ENCODE data around the gene TCF19. TPM values are rescaled to one million over a fixed set of nuclear protein-coding genes. Genes with fewer than 3 reads are reported as not detected.

The TCF19 gene
- total and polyA plus RNA-seq, 8 donors = 5.0 to 16.1 (median 7.4) TPM

DNA sequence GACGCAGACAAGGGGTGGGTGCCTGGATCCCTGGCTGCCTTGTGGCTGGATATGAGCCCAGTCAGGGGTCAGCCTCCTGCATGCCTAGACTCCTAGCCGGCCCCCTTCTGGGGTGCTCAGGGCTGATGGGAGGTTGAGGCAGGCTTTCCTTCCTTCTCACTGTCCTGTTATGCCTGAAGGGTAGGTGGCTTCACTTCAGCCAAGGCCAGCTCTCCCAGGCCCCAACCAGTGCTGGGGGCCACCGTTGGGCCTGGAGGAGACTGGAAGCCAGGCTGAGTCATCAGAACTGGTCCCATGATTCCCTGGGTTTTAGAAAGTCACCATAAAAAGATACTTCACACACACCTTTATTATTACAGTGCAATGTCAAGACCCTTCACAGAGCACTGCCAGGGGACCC lies 15.0 kb downstream of the TCF19 start:
- WGBS, 5 donors = 50 to 90% (median 61%) methylated on average over 3 of the region's 3 CpGs
- TF ChIP-seq POLR2AphosphoS5 (IDR thresholded peaks at IDR 0.05) = no peak
- no peak for TF ChIP-seq POLR2A (IDR thresholded peaks at IDR 0.05)
- TF ChIP-seq, protein P1, sequence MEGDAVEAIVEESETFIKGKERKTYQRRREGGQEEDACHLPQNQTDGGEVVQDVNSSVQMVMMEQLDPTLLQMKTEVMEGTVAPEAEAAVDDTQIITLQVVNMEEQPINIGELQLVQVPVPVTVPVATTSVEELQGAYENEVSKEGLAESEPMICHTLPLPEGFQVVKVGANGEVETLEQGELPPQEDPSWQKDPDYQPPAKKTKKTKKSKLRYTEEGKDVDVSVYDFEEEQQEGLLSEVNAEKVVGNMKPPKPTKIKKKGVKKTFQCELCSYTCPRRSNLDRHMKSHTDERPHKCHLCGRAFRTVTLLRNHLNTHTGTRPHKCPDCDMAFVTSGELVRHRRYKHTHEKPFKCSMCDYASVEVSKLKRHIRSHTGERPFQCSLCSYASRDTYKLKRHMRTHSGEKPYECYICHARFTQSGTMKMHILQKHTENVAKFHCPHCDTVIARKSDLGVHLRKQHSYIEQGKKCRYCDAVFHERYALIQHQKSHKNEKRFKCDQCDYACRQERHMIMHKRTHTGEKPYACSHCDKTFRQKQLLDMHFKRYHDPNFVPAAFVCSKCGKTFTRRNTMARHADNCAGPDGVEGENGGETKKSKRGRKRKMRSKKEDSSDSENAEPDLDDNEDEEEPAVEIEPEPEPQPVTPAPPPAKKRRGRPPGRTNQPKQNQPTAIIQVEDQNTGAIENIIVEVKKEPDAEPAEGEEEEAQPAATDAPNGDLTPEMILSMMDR (IDR thresholded peaks at IDR 0.05) = no peak
- no peak for TF ChIP-seq EP300 (IDR thresholded peaks at IDR 0.05)
- Histone ChIP-seq H3K4me3 (no peak overlapping the region), H3K27ac (peak overlapping the region in 1 of 5 donors; percentile 26), H3K4me1 (peaks cover 15 to 63% (median 33%) of the 10 kb centered on the region in 4 donors), H3K9me3 (no peaks in the 10 kb centered on the region), H3K27me3 (no peaks in the 10 kb centered on the region), H3K36me3 (peaks cover 0 to 38% (median 26%) of the 10 kb centered on the region in 4 donors)
- intact Hi-C loops (cut with DNase I; ENCODE audit: low total_unique reads) = no loop called here
- DNase-seq = no peak

DNA sequence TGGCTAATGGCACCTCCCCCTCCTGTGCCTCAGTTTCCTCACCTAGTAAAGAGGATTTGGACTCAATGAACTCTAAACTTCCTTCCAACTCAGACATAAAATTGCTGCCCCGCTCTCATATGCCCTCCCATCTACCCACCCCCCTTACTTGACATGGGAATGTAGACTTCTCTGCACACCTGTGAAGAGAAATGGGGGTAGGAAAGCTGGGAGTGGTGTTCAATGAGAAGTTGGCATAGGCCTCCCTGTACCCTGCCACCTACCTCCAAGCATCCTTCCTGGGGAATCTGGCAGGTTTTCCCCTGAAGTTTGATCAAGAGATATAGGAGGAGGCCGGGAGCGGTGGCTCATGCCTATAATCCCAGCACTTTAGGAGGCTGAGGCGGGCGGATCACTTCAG lies 16.0 kb downstream of the TCF19 start:
- Histone ChIP-seq H3K4me1 (peaks cover 25 to 71% (median 42%) of the 10 kb centered on the region in 4 donors), H3K27ac (no peak overlapping the region), H3K4me3 (no peak overlapping the region), H3K27me3 (no peaks in the 10 kb centered on the region), H3K36me3 (peaks cover 0 to 38% (median 25%) of the 10 kb centered on the region in 4 donors), H3K9me3 (no peaks in the 10 kb centered on the region)
- intact Hi-C loops (cut with DNase I; ENCODE audit: low total_unique reads) = no loop called here
- TF ChIP-seq, protein P1 (IDR thresholded peaks at IDR 0.05) = no peak
- TF ChIP-seq EP300 (IDR thresholded peaks at IDR 0.05) = no peak
- no peak for TF ChIP-seq POLR2A (IDR thresholded peaks at IDR 0.05)
- TF ChIP-seq POLR2AphosphoS5 (IDR thresholded peaks at IDR 0.05) = no peak
- DNase-seq = no peak
- WGBS, 5 donors = 79 to 90% (median 89%) methylated on average over 5 of the region's 5 CpGs

DNA sequence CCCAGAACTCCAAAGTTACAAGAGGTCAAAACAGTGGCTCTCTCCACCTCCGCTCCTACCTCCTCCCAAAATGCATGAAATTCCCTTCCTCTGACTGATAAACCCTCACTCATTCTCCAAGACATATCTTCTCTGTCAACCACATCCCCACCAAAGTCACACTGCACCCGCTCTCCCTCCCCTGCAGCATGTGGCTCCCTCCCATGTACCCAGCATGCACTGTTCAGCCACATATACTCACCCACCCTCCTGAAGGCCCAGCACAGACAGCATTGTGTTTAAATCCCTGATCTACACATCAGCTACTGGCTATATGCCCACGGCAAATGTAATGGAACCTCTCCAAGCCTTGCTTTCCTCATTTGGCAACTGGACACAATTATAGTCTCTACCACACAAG lies 17.6 kb downstream of the TCF19 start:
- WGBS, 5 donors = 32 to 51% (median 47%) methylated on average over 3 of the region's 3 CpGs
- TF ChIP-seq POLR2AphosphoS5 (IDR thresholded peaks at IDR 0.05) (no peak), POLR2A (IDR thresholded peaks at IDR 0.05) (no peak), EP300 (IDR thresholded peaks at IDR 0.05) (no peak)
- TF ChIP-seq, protein P1 (IDR thresholded peaks at IDR 0.05) = no peak
- no peak for DNase-seq

DNA sequence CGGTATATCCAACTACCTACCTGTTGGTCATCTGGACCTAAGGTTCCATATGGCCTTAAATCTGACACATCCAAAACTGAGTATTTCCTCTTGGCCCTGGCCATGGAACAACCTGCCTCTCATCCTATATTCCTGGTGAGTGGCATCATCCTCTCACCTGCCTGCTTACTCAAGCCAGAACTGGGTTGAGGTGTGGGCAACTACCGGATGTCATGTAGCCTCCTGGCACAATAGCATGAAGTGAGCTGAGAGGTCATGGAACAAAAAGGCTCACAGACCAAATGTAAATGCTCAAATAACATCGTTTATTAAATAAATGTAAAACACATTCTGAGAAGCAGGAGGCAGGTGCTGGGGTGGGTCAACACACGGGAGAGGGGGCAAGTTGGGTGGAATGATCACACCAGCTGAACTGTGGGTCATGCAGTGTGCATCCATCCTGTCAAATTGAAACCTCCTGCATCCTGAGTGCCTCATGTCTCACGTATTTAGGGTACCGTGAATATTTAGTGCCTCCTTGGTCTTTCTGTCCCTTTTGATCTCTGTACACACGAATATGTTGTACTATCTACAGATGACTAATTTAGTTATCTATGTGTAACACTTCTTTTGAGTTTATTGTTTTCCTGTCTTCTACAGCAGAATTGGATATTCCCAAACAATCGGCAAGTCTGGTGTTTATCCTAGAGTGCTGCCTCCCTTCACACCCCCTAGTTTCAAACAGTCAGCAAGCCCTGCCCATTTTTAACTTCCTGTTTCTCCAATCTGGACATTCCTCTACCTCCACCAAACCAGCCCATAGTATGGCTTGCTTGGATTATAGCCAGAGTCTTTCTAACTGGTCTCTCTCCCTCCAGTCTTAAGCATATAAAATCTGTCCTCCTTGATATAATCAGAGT lies 20.0 kb downstream of the TCF19 start:
- Histone ChIP-seq H3K36me3 (peaks cover 0 to 38% (median 26%) of the 10 kb centered on the region in 4 donors), H3K4me3 (peak overlapping the region in 1 of 4 donors; percentile 31), H3K27me3 (no peaks in the 10 kb centered on the region), H3K9me3 (no peaks in the 10 kb centered on the region), H3K4me1 (peaks cover 29 to 55% (median 47%) of the 10 kb centered on the region in 4 donors), H3K27ac (peak overlapping the region in 3 of 5 donors; percentile 15 to 46 (median 45))
- TF ChIP-seq EP300 (IDR thresholded peaks at IDR 0.05) = no peak
- no peak for TF ChIP-seq POLR2A (IDR thresholded peaks at IDR 0.05)
- TF ChIP-seq, protein P1 (IDR thresholded peaks at IDR 0.05) = no peak
- no peak for TF ChIP-seq POLR2AphosphoS5 (IDR thresholded peaks at IDR 0.05)
- 30 to 46% (median 39%) methylated on average over 8 of the region's 8 CpGs for WGBS, 5 donors
- intact Hi-C loops (cut with DNase I; ENCODE audit: low total_unique reads) = no loop called here
- DNase-seq = peak in 1 of 2 donors; percentile 38

More for the DNA sequence above, 17.6 kb downstream of the TCF19 start:
- intact Hi-C loops (cut with DNase I; ENCODE audit: low total_unique reads) = no loop called here
- H3K36me3 ChIP-seq = peaks cover 0 to 47% (median 29%) of the 10 kb centered on the region in 4 donors
- H3K27ac ChIP-seq = no peak overlapping the region
- H3K9me3 ChIP-seq = no peaks in the 10 kb centered on the region
- H3K4me1 ChIP-seq = peaks cover 35 to 71% (median 47%) of the 10 kb centered on the region in 4 donors
- no peak overlapping the region for H3K4me3 ChIP-seq
- no peaks in the 10 kb centered on the region for H3K27me3 ChIP-seq

All from stomach (tissue), 9 donors.